NCI-H748 (cell line): Measurements from ENCODE around the gene NADSYN1.

Experiments used
- DNase-seq: peaks from one replicate; lab custom pipeline; 2025; ENCODE audit not compliant: unreplicated experiment; lab: John Stamatoyannopoulos, UW

NADSYN1 gene

DNA sequence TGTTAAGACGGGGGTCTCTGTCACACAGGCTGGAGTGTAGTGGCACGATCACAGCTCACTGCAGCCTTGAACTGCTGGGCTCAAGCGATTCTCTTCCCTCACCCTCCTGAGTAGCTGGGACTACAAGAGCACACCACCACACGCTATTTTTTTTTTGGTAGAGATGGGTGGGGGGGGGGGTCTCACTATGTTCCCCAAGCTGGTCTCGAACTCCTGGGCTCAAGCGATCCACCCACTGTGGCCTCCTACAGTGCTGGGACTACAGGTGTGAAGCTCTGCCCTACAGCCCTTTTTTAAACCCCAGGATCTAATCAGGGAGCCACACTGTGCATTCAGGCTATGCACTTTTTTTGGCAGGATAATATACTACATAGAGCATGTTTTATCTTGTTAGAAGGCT is 3.4 kb upstream of the NADSYN1 start:
- DNase-seq, result no peak

DNA sequence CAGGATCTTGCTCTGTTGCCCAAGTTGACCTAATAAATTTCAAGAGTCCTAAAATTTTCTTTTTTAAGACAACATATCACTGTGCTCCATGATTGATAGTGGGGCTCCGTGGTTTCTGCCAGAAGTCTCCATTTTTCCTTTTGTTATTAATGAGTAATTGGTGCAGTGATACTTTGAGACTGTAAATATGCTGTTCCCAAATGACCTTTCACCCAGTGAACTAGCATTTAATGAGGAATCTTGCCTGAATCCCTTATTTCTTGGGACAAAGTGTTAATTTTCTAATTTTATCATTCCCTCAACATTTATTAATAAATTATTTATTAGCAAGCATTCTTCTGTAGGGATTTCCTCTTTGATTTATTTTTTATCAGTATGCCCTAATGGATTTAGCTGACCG is 2.5 kb upstream of the NADSYN1 start:
- no peak for DNase-seq

DNA sequence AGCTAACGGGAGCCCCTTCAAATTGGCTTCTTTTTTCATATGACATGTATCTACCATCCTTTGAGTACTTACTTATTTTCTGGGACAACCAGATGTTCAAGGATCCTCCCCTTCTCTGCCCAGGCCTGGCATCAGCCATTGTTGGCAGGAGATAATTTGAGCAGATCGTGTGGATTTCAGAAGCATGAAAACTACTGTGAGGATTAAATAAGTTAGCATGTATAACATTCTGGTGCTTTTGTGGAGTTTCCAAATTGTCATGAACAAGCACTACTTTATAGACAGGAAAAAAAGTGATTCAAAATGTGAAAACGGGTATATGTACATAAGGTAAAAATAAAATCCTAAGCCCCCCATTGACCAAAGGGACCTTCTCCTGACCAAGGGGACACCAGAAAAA is 2.1 kb upstream of the NADSYN1 start:
- DNase-seq, result no peak

DNA sequence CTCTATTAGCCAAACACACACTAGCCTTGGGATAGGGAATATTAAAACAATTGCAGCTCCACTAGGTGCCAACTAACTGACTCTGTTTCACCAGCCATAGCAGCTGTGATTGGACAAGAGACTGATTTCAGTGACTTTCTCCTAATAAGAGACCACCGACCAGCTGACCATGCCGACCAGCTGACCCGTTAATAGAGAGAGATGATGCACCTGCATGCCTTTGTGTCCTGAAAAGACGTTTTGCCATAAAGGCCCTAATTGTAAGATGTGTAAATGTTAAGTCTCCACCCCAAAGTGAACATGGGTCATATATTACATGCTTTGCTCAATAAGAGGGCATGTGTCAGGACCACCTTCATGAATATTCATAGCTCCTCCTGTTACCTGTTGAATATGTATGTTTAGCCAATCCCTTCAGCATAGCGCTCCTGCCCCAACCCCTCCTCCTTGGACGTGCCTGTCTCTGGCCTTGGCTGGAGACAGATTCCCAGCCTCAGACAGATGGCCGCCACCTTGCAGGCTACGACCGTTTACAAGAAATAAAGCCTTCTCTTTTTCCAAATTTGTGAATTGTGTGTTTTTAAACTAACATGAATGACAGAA is 1.3 kb upstream of the NADSYN1 start:
- peak; percentile 30 for DNase-seq

DNA sequence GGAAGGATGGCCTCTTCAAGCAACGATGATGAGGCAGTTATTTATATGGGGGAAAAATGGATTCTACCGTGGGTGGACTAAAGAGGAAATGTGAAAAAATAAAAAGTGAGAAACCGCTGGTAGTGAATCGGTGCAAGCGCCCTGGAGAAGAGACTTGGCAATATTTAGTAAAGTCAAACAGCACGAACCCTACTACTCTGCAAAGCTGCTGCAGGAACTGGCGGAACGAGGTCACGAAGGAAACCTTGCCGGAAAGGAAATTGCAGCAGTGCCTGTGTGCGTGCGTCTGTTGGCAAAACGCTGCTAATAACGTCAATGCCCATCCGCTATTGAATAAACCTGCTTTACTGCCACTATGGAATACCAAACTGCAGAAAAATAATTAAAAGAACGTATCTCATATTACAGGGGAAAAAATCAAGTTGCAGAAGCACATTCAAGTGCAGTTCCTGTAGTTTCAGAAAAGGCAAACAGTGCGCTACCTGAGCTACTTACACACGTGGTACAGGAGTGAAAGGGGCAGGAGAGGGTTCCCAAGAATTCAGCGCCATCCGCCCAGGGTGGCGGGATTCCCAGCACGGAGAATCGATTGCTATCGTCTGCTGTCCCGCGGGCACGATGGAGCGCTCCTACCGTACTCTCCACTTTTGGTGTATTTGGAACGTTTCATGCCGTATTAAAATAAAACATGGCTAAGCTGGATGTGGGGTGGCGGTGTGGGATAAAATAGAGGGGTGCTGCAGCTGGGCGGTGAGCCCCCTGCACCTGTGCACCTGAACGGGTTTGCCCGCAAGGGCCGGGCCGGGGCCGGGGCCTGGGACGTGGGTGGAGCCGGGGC is 585 bp upstream of the NADSYN1 start:
- DNase-seq, result peak; percentile 76

DNA sequence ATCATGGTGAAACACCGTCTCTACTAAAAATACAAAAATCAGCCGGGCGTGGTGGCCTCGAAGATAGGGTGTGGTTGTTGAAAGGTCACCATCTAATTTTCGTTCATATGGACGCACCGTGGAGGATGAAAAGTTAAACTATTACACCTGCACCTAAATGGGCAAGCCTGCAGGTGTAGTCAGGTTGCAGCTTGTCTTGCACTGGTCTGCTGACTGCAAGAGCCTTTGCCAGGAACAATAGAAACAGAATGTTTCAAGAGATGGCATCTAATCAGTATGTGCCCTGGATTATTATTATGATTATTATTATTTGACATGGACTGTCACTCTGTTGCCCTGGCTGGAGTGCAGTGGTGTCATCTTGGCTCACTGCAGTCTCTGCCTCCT is 908 bp downstream of the NADSYN1 start:
- DNase-seq, result peak; percentile 5

DNA sequence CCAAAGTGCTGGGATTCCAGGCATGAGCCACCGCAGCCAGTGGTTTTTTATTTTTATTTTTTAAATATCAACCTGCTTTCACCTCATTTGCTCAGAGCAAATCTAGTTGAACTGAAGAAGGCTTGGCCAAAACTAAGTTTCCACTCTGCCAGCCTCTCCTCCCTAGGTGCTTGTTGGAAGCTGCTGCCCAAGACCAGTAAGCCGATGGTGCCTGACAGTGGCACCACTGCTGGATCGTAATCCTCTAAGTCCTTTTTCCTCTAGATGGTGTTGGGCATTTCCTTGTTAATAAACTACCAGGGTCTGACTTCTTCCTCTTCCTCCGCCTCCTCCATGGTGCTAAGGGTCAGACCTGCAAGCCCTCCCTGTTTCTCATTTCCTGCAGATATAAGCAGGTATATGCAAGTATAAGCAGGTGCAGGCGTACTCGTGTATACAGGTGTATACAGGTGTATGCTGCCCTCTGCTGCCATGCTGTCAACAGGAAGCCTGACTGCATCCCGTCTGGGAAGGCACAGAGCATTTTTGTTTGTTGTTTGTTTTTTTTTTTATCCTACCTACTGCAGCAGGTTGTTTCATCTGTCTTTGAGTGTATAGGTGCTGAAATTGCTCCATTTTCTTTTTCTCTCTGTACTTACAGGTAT is 1.6 kb downstream of the NADSYN1 start:
- peak; percentile 34 for DNase-seq

DNA sequence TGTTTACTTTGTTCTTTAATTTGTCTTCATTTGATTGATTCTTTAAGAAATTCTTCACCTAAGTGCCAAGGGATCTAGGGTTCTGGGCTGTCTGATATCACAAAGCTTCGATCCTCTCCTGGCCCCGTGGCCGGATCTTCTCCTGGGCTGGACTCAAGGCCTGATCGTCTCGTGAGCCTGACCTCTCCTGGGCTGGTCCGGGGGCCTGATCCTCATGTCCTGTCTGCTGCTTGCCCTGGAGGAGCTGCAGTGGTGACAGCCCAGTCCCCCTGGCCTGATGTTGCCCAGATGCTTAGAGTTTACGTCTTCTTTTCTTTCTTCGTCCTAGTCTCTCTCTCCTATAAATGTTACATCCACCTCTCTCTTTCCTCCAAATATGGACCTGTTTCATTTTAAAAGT is 3.3 kb downstream of the NADSYN1 start:
- no peak for DNase-seq

DNA sequence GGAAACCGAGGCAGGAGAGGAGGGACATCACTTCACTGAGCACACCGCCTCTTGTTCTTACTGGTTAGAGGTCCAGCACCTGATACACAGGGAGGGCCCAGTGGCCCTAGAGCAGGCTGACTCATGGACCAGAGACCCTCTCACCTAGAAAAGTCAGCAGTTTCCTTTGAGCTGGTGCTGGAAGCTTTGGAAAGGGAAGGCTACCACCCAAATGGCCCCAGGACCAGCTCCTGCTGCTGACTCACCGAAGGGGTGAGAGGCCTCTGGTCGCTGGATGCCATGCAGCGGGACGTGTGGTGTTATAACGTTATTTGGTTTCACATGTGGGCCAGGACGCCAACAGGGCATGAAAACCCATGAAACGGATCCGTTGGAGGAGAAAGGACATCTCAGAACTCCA is 3.8 kb downstream of the NADSYN1 start:
- DNase-seq, result no peak

DNA sequence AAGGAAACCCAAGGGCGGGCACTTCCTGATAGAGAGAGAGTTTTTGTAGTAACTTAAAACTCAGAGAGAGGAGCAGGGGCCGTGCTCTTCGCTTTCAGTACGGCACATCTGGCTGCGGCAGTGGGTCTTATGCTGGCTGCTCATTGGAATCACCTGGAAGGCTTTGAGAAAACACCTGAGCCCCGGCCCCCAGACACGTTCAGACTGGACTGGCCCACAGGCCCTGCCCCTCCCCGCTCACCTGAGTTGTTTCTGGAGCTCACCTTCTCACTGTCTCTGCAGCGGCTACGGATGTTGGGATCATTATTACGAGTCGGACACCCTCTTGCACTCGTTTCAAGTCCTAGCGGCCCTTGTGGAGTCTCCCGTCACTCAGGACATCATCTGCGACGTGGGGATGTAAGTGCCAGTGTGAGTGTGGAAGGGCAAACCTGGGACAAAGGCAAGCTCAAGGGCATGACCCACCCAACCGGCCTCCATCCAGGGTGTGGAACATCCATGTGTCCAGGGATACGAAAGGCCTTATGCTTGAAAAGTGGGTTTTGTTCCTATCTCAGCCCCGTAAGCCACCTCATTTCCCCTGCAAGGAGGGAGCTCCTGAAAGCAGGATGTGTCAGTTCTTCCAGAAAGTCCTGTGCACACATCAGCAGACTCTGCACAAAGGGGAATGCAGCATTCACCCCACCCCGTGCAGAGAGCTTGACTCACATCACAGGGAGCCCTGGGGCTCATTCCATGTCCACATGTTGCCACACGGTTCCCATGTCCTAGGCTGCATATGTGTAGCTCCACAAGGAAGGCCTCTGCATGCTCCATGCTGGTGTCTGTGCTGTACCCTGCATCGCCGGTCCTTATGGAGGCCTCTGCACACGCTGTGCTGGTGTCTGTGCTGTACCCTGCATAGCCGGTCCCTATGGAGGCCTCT is 5.4 kb downstream of the NADSYN1 start:
- DNase-seq, result no peak

DNA sequence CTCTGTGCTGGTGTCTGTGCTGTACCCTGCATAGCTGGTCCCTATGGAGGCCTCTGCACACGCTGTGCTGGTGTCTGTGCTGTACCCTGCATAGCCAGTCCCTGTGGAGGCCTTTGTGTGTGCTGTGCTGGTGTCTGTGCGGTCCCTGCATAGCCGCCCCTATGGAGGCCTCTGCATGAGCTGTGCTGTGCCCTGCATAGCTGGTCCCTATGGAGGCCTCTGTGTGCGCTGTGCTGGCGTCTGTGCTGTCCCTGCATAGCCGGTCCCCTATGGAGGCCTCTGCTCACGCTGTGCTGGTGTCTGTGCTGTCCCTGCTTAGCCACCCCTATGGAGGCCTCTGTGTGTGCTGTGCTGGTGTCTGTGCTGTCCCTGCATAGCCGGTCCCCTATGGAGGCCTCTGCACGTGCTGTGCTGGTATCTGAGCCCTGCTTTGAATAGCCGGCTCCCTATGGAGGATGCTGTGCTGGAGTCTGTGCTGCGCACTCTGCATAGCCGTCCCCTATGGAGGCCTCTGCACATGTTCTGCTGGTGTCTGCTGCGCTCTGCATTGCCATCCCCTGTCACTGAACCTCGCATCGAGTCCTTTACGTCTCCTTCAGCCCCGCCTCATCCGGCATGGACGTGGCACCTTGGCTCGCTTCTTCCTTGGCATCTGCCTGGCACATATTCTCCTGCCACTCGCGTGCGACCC is 6.2 kb downstream of the NADSYN1 start:
- DNase-seq, result no peak

DNA sequence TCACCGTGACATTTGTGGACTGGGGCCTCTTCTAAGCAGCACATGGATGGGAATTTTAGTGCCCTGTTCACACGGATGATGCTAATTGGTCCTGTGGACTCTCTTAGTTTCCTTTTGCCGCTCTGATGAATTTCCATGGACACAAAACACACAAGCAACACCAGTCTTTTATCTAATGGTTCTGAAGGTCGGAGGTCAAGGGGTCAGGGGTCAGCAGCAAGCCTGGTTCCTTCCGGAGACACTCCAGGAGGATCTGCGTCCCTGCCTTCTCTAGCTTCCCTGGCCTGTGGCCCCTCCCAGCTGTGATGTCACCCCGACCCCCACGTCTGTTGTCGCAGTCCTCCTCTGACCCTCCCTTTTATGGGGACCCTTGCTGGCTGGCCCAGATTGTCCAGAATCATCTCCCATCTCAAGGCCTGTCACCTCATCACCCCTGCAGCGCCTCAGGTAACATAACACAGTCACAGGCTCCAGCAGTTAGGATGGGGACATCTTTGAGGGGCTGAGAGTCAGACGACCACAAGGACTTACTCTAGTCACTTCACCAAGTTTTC is 6.8 kb downstream of the NADSYN1 start:
- no peak for DNase-seq

DNA sequence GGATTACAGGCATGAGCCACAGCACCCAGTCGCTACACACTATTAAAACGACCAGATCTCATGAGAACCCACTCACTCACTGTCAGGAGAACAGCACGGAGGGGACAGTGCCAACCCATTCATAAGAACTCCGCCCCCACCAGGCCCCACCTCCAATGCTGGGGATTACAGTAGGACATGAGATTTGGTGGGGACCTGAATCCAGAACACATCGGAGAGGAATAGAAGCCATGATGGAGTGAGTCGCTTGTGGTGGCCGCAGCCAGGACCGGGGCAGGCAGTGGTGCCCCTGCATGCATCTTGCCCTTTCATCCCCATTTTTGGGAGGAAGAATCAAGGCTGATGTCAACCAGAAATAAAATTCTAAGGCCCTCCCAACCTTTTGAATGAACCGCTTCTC is 8.7 kb downstream of the NADSYN1 start:
- DNase-seq, result no peak

DNA sequence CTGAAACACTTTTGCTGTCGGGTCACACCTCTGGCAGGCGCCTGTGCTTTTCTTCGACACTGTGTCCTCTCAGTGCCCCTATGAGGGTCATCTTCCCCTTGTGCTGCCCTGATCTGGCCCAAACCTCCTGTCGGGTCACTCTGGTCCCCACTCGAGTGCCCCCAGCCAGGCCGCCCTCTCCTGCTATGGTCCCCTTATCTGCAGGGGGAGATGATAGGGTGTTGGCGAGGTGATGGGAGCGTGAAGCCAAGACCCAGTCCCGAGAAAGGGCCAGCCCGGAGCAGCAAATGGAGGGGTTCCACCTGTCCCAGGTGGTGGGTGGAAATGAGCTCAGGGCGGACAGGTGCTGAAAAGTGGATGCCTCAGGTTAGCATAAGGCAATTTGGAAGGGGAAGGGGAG is 9.7 kb downstream of the NADSYN1 start:
- DNase-seq, result no peak

DNA sequence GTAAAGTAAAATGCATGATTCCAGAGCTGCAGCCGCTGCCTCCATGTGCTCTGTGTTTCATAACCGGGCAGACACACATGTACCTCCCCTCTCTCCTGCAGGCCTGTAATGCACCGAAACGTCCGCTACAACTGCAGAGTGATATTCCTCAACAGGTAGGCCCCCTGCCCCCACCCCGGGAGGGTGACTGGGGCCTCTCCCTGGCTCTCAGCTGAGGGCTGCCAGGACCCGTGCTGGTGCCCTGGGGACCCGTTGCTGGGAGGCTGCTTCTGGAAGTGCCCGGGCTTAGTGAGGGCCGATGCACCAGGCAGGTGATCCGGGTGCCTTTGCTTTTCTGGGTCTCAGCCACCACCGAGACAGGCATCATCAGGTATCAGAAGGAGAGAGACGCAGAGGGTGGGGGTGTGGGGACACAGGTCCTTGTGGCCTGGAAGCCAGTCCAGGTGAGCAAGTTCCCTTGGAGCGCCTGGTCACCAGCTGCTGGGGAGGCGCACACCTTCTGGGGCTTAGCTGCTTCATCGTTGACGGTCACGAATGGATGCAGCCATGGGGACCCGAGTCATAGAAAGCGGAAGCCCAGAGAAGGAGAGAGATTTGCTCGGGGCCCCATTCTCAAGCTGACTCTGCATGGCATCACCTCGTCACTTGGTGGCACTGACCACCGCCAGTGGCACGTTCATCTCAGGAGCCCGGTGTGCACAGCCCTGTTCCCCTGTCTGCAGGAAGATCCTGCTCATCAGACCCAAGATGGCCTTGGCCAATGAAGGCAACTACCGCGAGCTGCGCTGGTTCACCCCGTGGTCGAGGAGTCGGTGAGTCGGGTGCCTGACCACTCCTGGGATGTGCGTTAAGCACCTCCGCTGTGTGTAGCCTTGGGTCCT is 10.6 kb downstream of the NADSYN1 start:
- DNase-seq, result no peak

DNA sequence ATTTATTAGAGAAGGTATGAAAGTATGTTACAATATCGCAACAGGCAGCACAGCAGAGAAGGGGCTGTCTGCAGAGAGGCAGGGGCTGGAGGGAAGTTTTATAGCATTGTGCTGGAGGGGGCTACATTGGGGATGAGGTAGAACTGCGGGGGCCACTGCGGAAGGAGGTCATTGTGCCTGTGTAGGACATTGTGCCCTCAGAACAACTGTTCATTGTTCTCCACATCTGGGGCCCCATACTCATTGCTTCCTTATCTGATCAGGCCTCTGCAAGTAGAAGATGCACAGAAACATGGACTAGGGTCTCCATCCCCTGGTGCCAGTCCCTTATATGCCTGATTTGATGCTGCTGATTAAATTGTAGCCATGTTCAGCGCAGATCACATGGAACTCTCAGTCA is 12.1 kb downstream of the NADSYN1 start:
- no peak for DNase-seq

DNA sequence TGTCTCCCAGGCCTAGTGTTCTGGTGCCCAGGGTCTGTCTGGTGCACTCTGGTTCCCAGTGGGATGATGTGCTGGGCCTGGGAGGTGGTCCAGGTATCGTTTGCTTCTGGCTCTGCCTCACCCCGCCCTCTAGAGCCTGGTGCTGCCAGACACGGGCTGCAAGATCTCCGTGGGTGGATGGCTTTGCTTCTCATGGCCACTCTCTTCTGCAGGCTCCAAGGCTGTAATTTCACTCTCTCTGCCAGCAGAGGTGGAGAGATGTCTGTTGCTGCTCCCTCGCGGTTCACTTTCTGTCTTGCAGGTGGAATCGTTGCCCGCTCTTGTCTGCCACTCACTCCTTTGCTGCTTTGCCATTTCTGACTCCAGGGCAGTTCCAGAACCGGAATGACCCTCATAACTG is 13.4 kb downstream of the NADSYN1 start:
- DNase-seq, result no peak

DNA sequence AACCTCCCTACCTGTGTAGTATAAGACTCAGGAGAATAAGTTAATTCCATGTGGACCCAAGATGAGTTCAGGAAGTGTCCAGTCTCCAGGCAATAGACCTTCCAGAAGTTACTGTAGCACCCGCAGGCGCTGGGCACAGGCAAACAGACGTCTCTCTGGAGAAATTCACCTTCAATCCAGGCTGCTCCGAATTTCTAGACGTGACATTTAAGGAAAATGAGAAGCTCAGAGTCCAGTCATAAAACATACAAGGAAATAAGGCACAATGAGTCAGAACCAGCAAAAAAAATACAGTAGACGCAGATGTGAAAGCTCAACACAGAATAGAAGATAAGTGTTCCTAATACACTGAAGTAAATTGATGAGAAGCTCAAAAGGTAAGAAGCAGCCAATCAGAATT is 14.2 kb downstream of the NADSYN1 start:
- no peak for DNase-seq

DNA sequence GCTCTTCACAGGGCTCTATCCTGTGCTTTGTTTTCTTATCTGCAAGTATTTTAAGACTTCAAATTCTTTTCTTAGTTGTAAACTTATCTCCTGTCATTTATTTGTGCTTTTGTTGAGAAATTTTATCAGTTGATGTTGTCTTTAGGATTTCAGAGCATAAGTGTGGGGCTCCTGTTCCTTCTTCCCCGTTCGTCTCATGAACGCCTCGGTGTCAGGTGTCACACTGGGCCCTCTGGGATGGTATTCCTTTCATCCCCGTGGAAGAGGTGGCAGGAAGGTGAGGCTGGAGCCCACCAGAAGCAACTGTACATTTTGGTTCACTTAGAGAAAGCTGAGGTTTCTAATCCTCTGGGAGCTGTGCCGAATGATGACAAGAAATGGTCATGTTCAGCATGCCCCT is 17.9 kb downstream of the NADSYN1 start:
- DNase-seq, result no peak
